Stromal cell of bone marrow (primary cell): ENCODE measurements around the gene LEKR1.
"Not testable (repeated sequence)": the region's sequence is repeated elsewhere in the genome, so short reads cannot be mapped to it uniquely, and the experiment has no call there.

Experiments used
- DNase-seq: peaks from one replicate; pipeline ENCODE4 v3.0.0-alpha.2; 2012; ENCODE audit warnings: low read depth

The LEKR1 gene

GRCh38 chr3:156808025-156808424, 18.1 kb upstream of the LEKR1 start:
- peak; percentile 75 for DNase-seq

DNA sequence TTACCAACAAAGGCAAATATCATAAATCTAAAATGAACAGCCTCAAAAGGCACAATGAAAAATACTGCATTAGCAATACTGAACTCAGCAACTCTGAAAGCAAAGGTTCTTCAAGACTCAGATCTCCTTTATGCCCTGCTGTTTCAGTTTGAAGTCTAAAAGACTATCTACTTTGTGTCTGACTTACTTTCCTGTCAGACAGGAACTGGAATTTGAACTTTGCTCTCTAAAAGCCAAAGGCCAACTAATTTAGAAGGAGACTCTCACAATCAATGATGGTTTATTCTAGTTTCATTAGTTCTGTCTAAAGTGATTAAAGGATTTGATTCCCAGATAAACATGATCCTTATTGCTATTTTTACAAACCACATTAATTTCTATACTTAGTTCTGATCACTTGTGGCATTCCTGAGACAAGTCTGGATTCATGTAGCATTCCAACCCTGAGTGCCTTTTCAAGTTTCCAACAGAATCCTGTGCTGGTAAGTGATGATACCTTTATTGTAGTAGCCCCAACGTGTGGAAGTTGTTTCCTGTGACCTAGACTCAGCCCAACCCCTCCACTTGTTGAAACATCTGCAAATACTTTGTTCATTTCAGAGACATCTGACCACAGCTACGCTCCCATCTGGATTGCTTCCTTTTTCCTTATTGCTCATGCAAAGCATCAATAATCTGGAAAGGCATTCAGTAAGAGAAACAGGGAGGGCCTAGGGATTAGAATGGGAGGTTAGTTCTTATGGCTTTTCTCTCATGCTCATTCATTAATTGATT, 14.9 kb upstream of the LEKR1 start:
- no peak for DNase-seq

DNA sequence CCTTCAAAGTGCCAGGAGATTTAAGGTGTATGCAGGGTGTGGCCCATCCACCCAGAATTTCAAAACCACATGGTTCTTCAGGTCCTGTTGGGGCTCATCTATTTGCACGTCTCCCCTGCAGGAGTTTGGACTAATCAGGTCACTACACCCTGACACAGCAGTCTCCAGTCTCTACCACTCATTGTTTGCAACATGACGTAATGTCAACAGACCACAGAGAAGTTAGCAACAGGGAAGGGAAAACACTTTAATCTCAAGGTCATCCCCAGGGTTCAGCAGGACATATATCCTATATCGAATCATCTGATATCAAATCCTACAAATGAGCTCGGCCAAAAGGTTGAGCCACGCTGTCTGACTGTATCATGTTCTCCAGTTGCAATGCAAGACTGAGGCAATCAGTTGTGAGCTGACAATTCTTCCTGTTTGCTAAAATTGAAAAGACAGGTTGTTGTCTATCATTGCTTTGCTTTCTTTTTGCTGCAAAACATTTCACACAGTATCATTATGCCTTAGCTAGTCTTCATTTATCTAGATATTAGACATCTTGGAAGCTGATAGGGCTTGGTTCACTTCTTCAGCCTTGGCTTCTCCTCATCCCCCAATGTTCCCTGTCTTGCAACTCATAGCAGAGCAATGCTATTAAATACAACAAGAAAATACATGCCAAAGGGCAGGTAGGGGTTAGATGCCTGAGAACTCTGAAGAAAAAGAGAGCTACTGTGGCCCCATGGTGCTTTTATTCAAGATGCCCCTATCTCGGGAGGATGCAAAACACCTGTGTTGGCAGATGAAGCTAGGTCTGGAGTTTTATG, 13.4 kb upstream of the LEKR1 start:
- no peak for DNase-seq

GRCh38 chr3:156814295-156814694, 11.9 kb upstream of the LEKR1 start:
- no peak for DNase-seq

DNA sequence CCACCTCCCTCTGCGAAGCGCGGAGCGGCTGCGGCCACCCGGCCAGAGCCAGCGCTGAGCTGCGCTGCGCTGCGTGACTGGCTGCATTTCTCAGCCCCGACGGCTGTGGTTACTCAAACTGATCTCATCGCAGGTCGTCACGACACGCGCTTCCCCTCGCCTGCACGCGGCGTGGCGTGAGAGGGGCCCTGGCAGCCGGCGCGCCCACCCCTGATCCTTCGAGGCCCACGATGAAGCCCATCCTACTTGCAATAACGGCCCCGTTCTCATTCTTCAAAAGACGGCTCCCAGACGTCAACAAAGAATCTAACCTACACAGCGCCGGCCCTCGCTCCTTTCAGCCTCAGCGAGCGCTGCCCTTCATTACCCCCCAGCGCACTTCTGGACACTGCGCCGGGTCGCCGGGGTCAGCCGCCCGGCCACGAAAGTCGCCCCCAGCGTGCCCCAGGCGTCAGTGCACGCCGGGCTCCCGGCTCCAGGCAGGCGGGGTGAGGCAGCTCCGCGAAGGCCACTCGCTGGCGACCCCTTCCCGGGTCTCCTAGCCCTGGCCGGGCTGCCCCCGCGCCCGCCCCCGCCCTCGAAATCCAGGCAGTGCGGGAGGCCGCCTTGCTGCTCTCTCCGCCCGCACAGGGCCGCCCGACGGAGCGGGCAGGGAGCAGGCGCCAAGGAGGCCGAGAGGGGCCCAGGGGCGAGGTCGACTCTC, 9.9 kb upstream of the LEKR1 start:
- DNase-seq: no peak

DNA sequence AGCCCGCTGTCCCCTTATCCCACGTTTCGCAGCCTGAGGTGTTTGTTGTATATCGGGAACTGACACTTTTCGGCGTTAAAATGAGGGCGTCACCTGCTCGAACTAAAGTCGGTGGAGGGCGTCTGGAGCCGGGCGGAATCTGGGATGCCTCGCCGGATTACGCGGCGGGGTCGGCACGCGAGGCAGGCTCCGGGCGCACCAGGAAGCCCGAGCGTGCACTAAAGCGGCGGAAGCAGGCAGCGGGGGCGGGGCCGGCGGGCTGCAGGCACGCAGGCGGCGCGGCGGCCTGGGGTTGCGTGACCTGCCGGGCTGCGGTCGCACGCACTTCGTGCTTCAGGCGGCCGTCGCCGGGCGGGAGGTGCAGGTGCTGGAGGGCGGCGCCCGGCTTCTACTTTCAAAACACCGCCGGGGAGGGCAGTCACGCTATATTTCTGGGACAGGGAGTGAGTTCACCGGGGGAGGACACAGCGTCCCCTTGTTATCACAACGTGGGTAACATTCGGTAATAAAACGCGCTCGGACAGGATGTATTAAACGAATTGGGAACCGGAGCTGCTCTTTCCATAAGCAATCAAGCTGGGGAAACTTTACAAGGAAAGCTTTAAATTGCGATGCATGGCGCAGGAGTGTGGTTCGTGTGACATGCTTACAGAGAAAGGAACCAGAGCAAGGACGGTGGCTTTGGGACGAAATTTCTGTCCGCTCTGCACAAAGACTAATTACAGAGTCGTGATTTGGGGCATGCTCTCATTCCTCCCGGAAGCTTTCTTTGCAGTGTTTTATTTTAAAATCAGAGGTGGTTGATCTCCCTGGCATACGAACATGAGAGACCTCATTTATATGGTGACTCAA, 9.1 kb upstream of the LEKR1 start:
- no peak for DNase-seq

DNA sequence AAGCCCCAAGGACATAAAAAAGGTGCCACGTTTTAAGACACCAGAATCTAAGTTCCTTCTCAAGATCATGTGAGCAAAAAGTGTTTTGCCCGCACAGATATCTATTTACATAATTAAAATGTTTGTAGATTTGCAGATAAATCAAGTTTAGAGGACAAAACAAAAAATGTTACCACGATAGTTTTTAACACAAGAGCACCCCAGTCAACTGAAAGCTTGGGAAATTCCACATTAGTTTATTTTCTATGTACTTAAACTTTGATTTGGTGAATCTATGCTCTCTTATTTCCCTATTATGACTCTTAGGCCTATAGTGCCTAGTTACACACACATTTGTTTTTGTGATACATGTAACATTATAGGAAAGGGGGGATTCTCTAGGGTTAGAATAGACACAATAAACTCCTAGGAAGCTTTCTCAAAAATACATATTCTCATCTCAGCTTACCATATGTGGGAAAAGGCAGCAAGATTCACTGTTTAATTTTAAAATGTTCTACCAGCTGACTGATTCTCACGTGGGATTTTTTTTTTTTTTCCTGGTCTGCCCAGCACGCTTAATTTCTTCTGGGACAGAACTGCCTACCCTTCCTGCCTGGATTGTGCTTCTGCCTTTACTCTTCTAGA, 8.4 kb upstream of the LEKR1 start:
- no peak for DNase-seq

- DNase-seq: no peak
Observed at GRCh38 chr3:156818273-156818651, 7.9 kb upstream of the LEKR1 start.

DNA sequence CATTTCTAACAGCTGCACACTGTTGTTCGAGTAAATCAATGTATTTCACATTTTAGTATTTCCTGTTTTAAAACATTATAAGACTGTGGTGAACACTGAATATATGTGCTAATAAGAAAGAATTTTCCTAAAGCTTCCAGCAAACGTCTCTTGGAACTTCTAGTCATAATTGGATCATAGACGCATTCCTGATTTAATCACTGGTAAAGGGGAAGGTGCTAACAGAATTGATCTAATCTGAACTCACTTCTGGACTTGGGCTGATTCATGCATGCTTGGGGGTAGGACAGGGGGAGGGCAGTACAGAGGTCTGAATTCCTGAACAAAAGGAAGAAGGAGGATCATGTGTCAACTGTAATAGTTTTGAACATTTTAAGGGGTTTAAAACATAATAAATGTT, 7.3 kb upstream of the LEKR1 start:
- DNase-seq: no peak

- no peak for DNase-seq
Observed at GRCh38 chr3:156819842-156820691, 6.1 kb upstream of the LEKR1 start.

GRCh38 chr3:156820692-156821080, 5.5 kb upstream of the LEKR1 start:
- no peak for DNase-seq

DNA sequence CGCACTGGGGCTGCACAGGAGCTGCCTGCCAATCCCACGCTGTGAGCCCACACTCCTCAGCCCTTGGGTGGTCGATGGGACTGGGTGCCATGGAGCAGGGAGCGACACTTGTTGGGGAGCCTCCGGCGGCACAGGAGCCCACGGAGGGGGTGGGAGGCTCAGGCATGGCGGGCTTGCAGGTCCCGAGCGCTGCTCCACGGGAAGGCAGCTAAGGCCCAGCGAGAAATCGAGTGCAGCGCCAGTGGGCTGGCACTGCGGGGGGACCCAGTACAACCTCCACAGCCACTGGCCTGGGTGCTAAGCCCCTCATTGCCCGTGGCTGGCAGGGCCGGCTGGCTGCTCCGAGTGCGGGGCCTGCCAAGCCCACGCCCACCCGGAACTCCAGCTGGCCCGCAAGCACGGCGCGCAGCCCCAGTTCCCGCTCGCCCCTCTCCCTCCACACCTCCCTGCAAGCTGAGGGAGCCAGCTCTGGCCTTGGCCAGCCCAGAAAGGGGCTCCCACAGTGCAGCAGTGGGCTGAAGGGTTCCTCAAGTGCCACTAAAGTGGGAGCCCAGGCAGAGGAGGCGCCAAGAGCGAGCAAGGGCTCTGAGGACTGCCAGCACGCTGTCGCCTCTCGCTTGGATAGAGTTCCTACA, 3.4 kb upstream of the LEKR1 start:
- DNase-seq: not testable (repeated sequence)

- no peak for DNase-seq
Observed at GRCh38 chr3:156825795-156826143, 384 bp upstream of the LEKR1 start.

- no peak for DNase-seq
Observed at GRCh38 chr3:156826896-156827882, 1.0 kb downstream of the LEKR1 start.

- no peak for DNase-seq
Observed at GRCh38 chr3:156831006-156831405, 4.9 kb downstream of the LEKR1 start.

GRCh38 chr3:156834435-156834834, 8.3 kb downstream of the LEKR1 start:
- DNase-seq: no peak

- no peak for DNase-seq
Observed at GRCh38 chr3:156834962-156835535, 8.9 kb downstream of the LEKR1 start.

- no peak for DNase-seq
Observed at GRCh38 chr3:156836701-156837100, 10.5 kb downstream of the LEKR1 start.

DNA sequence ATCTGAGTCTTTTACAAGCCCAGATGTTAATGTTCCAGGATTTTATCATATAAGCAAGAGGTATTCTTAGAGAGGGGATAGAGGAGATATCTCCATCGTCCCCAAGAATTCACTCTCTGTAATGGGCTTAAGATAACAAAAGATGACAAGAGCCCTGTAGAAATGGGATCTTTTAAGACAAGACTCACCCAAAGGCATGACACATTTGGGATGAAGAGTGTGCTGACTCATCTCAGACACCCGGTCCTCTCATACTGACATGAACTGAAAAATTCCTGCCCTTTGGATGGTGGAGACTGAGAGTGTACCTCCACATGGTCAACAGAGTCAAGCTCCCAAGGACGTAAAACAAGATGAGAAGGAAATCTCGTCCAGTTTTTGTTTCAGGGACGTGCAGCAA, 11.0 kb downstream of the LEKR1 start:
- DNase-seq: peak; percentile 37
